GM12874 (cell line): ENCODE data around the gene TNFRSF14.

Experiments
- CTCF ChIP-seq: IDR thresholded peaks from 2 replicates; pipeline ENCODE4 v1.5.1; 2011; ENCODE audit warnings: low read depth, mild to moderate bottlenecking, control low read depth, low read length, moderate library complexity; ENCODE audit not compliant: insufficient read depth

Gene TNFRSF14

GRCh38 chr1:2512862-2513421 is 43.2 kb upstream of the TNFRSF14 start:
- TF ChIP-seq CTCF = no peak

GRCh38 chr1:2513939-2514652 is 42.1 kb upstream of the TNFRSF14 start:
- no peak for TF ChIP-seq CTCF

DNA sequence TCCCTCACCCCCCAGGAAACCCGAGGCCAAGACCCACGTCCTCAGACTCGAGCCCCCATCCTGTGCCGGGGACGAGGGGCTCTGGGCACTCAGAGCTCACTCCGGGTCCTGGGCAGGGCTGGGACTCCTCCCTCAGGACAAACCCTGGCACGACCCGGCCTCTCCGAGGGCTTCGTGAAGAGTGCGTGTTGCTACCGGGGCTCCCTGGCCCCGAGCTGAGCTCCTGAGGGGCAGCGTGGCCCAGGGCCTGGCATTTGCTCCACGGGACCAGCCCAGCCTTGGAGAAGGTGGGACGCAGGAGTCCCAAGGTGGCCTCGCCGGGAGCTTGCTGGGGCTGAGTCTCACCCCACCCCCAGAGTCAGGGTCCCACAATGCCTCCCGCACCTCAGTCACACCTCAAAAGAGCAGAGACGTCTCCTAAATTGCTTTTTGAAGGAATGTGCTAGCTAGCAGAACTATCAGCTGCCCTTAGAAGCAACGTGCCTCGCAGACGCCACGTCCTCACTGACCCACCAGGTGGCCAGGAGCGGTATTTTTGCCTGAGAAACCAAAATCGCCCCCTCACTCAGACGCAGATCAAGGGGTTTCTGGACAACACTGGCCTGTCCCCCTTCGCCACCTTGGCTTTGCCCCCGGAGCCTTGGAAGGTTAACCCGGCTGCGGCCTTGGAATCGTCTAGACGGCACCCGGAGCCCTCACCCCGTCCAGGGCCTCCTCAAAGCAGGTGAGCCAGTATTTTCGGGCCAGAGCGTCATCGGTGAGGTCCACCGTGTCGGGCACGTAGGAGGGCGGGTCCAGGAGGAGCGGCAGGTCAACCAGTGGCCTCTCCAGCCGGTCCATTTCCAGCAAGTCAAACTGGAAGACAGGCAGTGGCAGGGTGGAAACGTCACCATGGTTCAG is 41.1 kb upstream of the TNFRSF14 start:
- TF ChIP-seq CTCF = no peak

DNA sequence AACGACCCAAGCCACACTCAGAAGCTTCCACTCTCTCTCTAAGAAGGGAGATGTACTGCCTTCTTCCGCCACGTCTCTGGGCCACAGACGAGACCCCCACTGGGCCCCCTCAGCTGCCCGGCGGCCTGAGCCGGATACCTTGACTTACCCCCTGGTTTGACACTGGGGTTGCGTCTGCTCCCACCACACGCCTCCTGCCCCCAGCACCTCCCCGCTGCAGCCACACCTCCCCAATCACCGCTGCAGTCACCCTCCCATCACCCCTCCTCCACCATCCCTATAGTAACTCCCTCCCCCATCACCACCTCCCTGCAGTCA is 40.4 kb upstream of the TNFRSF14 start:
- TF ChIP-seq CTCF = no peak

- TF ChIP-seq CTCF = no peak
Observed at GRCh38 chr1:2516124-2516523, 40.0 kb upstream of the TNFRSF14 start.

DNA sequence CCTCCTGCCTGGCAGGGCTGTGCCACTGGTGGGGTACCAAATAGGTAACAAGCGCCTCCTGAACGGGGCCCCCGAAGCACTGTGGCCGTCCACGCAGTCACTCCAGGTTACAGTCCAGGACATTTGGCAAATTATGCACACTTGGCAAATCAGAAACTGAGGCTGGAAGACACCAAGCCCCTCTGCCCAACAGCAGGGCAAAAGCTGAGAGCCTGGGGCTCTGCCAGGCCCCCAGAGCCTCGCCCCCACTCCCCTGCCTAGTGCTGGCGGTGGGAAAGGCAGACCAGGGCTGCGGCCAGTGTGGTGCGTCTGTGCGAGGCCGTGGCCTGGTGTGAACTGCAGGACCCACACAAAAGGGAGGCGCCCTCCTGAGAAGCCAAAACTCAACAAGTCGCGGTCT is 39.2 kb upstream of the TNFRSF14 start:
- TF ChIP-seq CTCF = no peak

DNA sequence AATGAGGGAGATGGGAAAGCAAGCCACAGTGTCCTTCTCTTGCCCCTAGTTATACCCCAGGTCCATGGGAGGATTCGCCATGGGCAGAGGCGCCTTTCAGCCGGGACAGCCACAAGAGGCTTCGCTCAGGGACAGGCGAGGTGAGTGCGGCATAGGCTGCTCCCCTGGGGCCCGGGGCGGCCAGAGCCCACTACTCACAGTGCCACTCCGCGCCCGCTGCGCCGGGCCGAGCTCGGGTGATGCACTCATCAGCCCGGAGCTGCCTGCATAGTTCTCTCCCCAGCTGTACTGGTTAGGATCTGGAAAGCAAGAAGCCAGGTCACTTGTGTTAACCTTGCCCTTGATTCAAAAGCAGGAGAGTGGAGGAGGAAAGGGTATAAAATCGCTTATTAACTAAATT is 38.2 kb upstream of the TNFRSF14 start:
- TF ChIP-seq CTCF = no peak
